HG03378 (cell line): ENCODE results near the gene NIF3L1.

ENCODE experiments used
- ATAC-seq: cut with Tn5 transposase; IDR thresholded peaks from one replicate; pipeline ENCODE4 v1.9.1; 2021; ENCODE audit warnings: mild to moderate bottlenecking, moderate library complexity; ENCODE audit not compliant: unreplicated experiment

NIF3L1 gene

GRCh38 chr2:200888704-200889625 lies at the start of gene NIF3L1, which contains the start of gene PPIL3:
Gene NIF3L1, plus strand, starts transcription at chr2:200889371. Its CDS starts 2,573 bp downstream, at chr2:200891944.
Gene PPIL3, minus strand, starts transcription at chr2:200889077. Its CDS starts 1,462 bp downstream, at chr2:200887615.
- peak; percentile 85 for ATAC-seq

- ATAC-seq: no peak
Observed at GRCh38 chr2:200839513-200839912, 49.7 kb upstream of the NIF3L1 start.

GRCh38 chr2:200843993-200844948 lies 44.9 kb upstream of the NIF3L1 start:
- no peak for ATAC-seq

GRCh38 chr2:200845194-200845593 lies 44.0 kb upstream of the NIF3L1 start:
- no peak for ATAC-seq

GRCh38 chr2:200845669-200846325 lies 43.4 kb upstream of the NIF3L1 start:
- no peak for ATAC-seq

- no peak for ATAC-seq
Observed at GRCh38 chr2:200847269-200847668, 41.9 kb upstream of the NIF3L1 start.

- no peak for ATAC-seq
Observed at GRCh38 chr2:200847939-200848338, 41.2 kb upstream of the NIF3L1 start.

- no peak for ATAC-seq
Observed at GRCh38 chr2:200850512-200851256, 38.5 kb upstream of the NIF3L1 start.

- no peak for ATAC-seq
Observed at GRCh38 chr2:200851398-200852248, 37.5 kb upstream of the NIF3L1 start.

GRCh38 chr2:200852605-200853004 lies 36.6 kb upstream of the NIF3L1 start:
- no peak for ATAC-seq

GRCh38 chr2:200856806-200857205 lies 32.4 kb upstream of the NIF3L1 start:
- no peak for ATAC-seq

GRCh38 chr2:200860092-200860795 lies 28.9 kb upstream of the NIF3L1 start:
- ATAC-seq: no peak

GRCh38 chr2:200861617-200862155 lies 27.5 kb upstream of the NIF3L1 start:
- ATAC-seq: no peak

- ATAC-seq: peak; percentile 29
Observed at GRCh38 chr2:200862532-200863000, 26.6 kb upstream of the NIF3L1 start.

GRCh38 chr2:200863782-200864175 lies 25.4 kb upstream of the NIF3L1 start:
- peak; percentile 16 for ATAC-seq

- peak; percentile 73 for ATAC-seq
Observed at GRCh38 chr2:200864176-200865034, 24.8 kb upstream of the NIF3L1 start, which contains the start of gene CLK1. Gene CLK1, minus strand, starts transcription at chr2:200864658. Its CDS starts 2,796 bp downstream, at chr2:200861862.

GRCh38 chr2:200869014-200869413 lies 20.2 kb upstream of the NIF3L1 start:
- ATAC-seq: no peak
